ENCODE data around the gene IER5.

GRCh38 chr1:181103399-181103798 is 14.9 kb downstream of the IER5 start:
- no peak for TF ChIP-seq SIN3A (IDR thresholded peaks at IDR 0.05; ENCODE audit: borderline replicate concordance, insufficient read depth, low read depth, low read length)
- no peak for TF ChIP-seq POLR2AphosphoS5 (IDR thresholded peaks at IDR 0.05; ENCODE audit: low read depth, low read length)
- TF ChIP-seq CTCF (IDR thresholded peaks at IDR 0.05): no peak
